Stimulated activated CD8-positive, alpha-beta memory T cell treated with anti-CD3 and anti-CD28 coated beads, Interleukin-15, amount 100 ng/mL, for 4 hours (primary cell): ENCODE data around the gene ATP2C2.
"Not testable (repeated sequence)": the region's sequence is repeated elsewhere in the genome, so short reads cannot be mapped to it uniquely, and the experiment has no call there.

Experiments used
- DNase-seq, 2 donors: peaks; one replicate each; pipeline ENCODE4 v3.0.0-alpha.2; 2020; ENCODE audit warnings: low read depth in 2 of 2

ATP2C2 gene

DNA sequence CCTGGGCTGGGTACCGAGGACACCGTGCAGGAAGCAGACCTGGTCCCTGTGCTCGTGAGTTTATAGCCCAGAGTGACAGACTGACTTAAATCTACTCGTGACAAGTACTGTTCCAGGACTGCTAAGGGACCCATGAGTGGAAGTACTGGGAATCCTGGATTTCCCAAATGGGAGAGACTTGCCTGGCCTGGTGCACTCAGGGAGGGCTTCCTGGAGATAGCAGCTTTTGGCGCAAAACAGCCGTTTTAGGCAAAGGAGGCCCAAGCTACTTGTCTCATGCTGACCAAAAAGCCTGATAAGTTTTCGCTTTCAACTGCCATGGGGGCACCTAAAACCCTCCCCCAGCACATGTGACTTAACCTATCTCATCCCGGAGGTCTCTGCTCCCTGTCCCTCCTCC lies 51.4 kb downstream of the ATP2C2 start:
- no peak for DNase-seq

DNA sequence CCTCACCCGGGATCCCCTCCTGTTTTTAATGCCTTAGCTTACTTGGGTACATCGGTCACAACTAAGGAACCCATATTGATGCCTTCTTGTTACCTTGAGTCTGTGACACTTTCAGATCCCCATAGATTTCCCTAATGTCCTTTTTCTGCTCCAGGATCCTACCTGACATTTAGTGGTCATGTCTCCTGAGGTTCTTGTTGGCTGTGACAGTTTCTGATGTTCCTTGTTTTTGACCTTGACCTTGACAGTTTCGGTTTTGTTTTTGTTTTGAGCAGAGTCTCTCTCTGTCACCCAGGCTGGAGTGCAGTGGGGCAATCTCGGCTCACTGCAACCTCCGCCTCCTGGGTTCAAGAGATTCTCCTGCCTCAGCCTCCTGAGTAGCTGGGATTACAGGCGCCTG lies 52.2 kb downstream of the ATP2C2 start:
- not testable (repeated sequence) for DNase-seq

DNA sequence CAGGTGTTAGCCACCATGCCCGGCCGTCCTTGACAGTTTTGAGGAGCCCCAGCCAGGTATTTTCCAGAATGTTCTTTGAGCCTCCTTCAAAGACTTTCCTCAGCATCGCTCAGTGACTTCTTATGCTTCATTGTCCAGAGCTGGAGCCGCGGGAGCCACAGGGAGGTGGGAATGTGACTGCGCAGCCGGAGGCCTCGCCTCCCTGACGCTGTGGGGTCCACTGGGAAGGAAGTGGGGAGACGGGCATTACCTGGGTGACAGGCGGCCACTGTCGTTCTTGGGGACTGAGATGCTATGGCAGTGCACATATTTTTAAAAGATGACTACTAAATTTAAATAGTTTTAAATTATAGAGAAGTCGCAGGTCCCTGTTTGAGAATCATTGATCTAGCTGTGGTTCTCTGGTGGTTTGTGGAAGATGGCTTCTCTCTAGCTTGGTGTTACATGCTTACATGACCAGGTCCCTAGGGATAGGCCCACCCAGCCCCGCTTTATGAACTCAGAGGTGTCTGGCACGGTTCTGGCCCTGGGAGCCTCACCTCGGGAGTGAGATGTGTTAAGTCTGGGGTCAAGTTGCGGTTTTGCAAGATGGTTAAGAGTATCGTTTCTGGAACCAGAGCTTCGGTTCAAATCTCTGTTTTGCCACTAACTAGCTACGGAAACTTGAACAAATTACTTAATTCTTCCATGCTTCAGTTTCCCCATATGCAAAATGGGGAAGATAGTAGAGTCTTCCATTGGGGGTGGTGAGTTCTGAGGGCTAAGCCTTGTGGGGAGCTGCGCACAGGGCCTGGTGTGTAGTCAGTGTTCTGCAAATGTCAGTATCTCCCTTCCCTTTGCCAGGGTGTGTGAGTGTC lies 53.0 kb downstream of the ATP2C2 start:
- no peak for DNase-seq

DNA sequence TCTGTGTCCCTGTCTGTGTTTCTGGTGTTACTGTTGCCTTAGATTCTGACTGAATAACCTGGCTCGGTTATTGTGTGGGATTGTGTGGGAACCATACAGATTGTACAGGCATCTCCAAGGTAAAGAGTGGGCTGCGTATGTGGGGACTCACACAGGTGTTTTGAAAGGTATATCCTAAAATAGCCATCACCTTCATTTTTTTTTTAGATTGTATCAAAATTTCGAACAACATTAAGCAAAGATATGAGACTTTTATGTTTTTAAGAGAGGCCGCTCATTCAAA lies 53.5 kb downstream of the ATP2C2 start:
- DNase-seq: no peak

DNA sequence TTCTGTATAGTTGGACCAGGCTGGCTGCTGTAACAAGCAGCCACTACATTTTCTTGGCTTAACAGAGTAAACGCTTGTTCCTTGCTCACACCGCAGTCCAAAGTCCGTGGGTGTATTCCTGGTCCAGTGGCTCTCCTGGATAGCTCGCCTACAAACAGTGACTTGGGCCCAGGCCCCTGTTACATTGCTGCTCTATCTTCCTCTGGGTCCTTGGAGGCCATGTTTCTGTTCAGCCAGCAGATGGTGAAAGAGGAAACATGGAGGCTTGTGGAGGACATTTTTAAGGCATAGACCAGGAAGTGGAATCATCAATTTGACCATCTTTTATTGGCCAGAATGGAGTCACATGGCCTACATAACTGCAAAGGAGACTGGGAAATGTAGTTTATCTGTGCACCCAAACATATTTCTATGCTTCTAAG lies 55.1 kb downstream of the ATP2C2 start:
- no peak for DNase-seq

DNA sequence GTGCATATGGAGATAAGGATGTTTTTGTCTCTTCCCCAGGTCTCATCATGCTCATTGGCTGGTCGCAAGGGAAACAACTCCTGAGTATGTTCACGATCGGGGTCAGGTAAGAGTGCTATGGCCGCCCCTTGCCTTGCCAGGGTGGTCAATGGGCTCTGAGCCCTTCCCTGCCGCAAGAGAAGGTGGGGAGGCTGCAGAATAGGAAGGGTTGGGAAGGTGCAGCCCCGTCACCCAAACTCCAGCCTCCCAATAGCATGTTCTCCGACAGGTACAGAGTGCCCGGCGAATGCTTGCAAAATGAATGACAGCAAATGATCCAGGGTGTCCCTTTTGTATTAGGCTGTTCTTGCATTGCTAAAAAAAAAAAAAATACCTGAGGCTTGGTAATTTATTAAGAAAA lies 57.4 kb downstream of the ATP2C2 start:
- no peak for DNase-seq

DNA sequence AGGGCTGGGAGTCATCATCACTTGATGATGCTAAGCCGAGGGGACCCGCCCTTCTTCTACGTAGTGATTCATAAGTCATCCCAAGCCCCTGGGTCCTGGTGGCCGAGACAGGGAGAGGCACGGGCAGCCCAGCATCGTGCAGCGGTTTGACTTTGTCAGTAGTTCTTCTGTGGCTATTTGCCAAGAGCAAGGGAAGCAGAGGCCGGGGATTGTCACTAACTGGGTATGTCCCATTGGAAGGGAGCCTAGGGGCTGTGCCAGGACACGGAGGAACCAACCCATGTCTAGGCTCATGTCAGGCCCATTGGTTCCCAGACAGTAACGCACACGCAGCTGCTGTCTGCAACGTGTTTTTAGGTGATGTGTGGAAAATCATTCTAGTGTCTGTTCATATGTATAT lies 58.5 kb downstream of the ATP2C2 start:
- DNase-seq: no peak

DNA sequence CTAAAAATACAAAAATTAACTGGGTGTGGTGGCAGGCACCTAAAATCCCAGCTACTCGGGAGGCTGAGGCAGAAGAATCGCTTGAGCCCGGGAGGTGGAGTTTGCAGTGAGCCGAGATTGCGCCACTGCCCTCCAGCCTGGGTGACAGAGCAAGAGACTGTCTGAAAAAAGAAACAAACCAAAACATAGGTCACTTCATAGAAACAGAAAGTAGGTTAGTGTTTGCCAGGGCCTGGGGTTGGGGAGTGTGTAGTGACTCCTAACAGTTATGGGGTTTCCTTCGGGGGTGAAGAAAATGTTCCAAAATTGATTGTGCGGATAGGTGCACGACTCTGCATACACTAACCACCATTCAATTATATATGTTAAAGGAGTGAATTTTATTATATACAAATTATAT lies 59.2 kb downstream of the ATP2C2 start:
- DNase-seq: no peak

DNA sequence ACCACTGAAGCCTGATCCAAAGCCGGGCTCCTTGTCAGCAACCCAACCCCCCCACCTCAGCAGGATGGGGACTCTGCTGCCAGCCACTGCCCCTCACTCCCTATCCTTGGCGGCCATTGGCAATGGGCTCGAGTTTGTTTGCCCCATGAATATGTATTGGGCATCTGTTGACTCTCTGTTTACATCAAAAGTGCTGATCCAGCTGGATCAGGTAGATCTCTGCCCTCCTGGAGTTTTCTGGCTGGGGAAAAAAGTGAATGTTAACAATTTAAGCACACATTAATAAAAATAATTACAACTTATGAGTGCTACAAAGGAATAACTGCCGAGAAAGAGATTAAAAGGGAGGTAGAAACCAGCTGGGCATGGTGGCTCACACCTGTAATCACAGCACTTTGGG lies 62.5 kb downstream of the ATP2C2 start:
- no peak for DNase-seq

DNA sequence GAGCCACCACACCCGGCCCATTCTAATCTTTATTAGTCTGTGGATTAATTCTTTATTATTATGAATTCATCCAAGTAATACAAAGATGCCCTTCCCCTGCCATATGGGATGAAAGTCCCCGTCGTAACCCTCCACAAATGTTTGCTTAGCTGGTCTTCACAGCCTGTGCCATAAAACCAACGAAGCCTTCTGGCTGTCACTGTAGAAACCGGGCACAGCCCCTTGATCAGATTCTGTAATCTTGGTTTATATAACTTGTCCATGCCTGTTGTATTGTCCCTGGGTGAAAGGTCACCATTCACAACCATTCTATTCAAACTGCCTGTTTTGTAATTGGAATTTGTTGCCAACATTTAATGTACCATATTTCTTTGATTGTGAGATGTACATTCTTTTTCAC lies 66.5 kb downstream of the ATP2C2 start:
- DNase-seq: no peak

DNA sequence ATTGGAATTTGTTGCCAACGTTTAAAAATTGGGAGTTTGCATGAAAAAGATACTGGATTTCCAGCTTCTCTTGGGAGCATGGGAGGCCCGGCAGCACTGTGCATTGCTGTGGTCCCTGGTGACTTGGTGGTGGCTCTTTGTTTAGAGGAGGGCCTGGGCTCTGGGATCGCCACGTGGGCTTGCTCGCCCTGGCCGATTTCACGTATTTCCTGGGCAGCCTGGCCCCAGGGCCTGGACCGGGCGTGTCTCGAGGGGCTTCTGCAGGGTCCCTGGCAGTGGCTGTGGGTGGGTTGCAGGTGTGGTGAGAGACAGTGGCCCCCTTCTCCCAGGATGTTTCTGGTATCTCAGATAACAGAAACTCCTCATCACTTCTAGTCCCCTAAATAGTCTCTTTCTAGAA lies 67.9 kb downstream of the ATP2C2 start:
- no peak for DNase-seq

DNA sequence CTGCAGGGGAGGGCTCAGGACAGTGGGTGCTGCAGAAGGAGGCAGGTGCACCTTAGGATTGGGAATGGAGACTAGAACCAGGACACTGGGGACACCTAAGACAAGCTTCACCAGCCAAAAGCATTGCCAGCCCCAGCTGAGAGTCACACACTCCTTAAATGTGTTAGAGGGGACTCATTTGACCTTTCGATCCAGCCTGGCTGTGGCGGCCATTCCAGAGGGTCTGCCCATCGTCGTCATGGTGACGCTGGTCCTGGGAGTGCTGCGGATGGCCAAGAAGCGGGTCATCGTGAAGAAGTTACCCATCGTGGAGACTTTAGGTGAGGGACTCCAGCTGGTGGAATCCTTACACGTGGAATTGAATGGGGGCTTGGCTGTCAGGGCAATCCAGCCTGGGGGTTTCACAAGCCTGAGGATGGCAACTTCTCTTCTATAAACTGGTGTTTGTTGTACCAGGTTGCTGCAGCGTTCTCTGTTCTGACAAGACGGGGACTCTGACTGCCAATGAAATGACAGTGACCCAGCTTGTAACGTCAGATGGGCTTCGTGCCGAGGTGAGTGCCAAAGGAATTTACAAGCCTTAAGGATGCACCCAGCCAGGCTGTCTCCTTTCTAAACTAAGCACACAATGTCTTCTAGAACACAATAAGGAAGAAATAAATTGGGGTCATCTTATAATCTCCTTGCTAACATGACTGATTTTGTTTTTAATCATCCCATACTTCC lies 70.8 kb downstream of the ATP2C2 start:
- DNase-seq: no peak

DNA sequence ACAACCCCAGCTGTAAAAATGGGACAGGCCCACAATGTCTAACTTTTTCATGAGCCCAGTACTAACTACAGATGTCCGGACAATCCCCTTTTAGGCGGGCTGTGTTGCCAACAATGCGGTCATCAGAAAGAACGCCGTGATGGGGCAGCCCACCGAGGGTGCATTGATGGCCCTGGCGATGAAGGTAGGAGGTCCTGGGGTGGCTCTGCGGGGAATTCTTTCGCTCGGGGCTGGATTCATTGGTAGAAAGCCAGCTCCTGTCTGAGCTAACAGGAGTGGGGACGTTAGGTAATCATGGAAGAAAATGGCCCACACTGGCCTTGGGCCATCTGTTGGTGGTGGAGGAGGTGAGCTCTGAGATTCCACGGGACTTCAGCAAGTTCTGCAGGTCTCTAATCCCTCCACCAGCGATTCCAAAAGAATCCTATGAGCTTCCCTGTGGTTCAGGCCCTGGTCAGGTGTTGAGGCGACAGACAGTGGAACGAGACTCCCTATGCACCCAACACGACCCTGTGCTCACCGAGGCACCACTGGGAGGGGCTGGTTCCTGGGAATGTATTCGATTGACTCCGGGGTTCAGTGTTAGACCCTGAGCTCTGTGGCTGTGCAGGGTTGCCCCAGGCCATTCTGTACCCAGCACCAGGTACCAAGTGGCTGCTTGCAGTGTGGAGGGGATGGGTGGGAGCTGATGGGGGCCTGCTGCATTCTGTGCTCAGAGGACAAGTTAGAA lies 74.2 kb downstream of the ATP2C2 start:
- DNase-seq: no peak

DNA sequence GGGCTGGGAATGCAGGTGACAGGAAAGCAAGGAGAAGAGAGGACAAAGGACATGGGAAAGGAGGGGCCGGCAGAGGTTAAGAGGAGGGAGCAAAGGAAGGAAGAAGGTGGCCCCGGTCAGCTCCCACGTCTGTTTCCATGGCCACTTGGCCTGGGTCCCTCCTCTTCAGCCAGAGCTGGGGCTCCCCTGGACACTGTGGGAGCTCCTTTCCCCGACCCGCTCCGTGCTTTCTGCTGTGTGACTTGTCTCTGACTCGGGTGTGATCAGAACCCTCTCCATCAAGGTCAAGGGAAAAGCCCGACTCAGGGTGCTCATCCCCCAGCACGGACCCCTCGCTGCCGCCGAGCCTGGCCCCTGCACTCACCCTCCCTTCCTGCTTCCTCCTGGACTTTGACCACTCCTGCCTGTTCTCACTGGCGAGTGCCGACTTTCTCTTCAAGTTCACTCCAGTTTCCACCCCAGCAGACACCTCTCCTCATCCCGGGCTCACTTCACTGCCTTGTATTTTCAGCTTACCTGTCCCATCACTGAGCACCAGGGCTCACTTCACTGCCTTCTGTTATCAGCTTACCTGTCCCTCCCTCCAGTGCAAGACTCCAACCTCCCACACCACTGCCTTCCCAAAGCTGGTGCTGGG lies 74.9 kb downstream of the ATP2C2 start:
- DNase-seq: no peak

DNA sequence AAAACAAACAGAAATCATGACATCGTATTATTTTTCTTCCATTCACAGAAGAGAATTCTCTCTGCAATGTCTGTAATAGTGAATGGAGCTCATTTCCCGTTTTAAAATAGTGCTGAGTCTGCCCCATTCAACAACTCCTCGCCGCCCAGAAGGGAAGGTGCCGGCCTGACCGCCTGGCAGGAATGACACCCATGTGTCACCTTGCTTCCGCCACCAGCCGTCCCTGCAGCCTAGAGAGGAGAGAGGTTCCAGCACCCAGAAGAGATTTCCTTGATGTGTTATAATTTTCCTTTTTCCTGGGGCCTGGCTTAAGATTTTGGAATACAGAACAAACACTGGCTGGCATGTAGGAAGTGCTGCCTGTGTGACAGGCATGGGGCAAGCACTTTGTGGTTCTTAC lies 76.1 kb downstream of the ATP2C2 start:
- no peak for DNase-seq

DNA sequence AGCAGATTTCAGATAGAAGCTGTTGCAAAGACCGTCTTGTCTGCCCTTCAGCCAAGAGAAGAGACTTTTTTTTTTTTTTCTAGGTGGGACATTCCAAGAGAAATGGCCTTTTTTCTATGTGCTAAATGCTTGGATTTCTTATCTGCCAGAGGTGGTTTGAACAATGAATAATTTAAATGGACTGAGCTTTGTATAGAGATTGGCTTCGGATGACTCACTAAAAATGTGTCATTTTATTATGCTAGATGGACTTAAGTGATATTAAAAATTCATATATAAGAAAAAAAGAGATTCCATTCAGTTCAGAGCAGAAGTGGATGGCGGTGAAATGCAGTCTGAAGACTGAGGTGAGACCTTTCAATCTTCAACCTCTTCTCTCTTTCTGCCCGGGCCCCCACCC lies 77.7 kb downstream of the ATP2C2 start:
- DNase-seq: no peak

DNA sequence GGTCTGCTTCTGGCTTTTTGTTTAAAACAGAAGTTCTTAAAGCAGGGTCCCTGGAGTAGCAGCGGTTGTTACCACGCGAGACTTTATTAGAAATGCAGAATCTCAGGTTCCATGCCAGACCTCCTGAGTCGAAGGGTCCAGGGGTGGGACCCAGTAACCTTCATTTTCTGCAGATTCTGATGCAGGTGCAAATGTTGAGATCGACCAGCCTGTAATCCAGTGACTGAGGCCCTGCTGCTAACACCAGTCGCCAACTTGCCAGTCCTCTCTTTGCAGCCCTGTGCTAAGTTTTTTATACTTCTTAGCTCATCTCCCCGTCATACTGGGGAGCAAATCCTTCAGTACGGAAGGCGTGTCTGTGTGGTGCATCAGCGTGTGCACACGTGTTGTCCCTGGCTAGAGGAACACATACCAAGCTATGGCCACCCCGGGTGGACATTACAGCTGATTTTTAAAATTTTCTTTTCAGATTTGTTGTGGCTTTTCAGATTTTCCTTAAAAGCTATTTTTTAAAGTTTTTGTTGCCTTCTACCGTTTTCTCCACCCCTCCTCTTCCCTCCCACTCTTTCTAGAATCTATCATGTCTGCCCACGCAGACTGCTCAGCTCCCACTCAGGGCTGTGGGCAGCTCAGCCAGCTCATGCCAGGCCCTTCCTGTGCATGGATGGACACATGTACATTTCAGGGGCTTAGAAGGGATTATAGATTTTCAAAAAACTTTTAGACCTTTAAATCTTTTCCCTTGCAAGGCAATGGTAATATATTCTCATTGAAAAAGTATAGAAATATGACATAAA lies 78.5 kb downstream of the ATP2C2 start:
- DNase-seq: no peak

DNA sequence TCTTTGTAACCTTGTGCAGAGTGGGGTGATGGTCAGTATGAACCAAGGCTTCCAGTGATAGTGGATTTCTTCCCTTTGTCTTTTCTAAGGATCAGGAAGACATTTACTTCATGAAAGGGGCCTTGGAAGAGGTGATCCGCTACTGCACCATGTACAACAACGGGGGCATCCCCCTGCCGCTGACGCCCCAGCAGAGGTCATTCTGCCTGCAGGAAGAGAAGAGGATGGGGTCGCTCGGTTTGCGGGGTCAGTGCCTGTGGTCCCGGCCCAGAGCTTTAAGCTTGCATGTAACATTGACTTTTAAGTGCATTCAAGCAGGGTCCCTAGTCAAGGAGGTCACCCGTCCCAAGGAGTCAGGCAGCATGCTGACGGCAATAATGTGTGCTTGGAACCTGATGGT lies 80.1 kb downstream of the ATP2C2 start:
- no peak for DNase-seq

DNA sequence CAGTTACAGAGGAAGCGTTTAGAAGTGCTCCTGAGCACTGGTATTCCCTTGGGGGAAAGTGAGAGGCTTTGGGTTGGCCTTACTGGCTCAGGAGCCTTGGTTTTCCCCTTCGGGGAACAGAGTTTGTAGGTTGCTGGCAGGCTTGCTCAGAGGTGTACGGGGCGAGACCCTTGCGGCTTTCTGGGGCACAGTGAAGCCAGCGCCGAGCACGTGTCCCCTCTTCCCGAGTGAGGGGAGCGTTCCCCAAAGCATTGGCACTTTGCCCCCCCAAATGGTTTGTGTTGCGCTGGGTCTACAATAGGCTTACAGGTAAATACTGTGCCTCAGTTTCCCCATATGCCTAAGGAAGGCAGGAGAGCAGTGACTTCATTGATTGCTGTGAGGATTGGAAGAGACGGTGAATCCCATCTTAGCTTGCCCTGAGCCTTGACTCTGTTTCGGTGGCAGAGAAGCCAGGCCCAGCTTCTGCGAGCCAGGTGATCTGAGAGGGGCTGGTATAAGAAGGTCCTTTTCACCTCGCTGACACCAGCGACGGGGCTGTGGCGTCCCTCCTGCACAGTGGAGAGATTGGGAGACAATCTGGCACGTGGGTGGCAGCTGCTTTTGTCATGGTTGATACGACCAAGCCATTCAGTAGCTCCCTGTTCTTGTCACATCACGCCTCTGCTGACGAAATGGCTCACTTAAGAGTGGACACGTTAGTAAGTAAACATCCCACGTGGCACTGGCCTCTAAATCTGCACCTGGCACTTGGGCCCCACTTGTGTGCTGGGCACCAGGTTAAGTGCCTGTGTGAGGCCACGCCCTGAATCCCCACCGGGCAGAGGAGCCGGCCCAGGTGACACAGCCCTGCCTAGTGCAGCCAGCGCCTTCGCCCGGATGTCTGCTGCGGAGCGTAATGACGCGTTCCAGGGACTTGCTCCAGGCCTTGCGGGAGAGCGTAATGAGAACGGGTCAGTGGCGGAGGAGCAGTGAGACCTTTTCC lies 81.1 kb downstream of the ATP2C2 start:
- no peak for DNase-seq

DNA sequence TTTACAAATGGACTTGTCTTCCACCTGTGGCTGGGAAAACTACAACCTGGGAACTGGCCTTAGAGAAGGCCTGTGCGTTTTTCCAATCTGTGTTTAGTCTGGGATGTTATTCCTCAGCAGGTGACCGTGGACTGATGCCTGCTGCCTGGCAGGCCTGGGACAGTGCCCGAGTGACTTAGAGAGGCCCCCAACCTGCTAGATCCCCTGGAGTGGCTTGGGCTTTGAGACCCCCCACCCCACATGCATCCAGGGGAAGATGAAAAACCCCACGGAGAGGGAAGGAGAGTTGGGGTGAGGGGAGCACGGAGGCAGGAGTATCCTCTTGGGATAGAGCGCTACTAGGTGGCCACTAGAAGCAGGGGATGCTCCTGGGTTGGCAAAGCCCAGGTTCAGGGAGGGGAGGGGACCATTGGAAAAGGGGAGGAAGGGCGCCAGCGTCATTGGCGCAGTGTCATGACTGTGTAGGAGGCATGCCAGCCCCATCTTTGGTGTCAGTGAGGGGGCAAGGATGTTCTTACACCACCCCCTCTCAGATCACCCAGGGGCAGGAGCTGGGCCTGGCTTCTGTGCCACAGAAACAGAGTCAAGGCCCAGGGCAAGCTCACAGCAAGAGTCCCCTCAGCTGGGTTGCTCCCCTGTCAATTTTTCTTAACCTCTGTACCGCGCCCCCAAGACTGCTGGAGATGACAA lies 82.0 kb downstream of the ATP2C2 start:
- DNase-seq: no peak
